Effector memory CD8-positive, alpha-beta T cell (primary cell): ENCODE data around the gene ITFG2.

Source experiments
- ATAC-seq: fragments of 150-1000 bp; cut with Tn5 transposase; replicated peaks from 2 replicates; pipeline ENCODE4 v1.10.0; 2021; ENCODE audit warnings: mild to moderate bottlenecking, moderate library complexity
- DNase-seq, 3 experiments: peaks; one replicate each; pipeline ENCODE4 v3.0.0; 2021
- H3K27ac Mint-ChIP-seq, 2 donors: one replicate each; pipeline ENCODE4 v1.8.0; 2022; ENCODE audit warnings: mild to moderate bottlenecking in 2 of 2, mixed read lengths in 2 of 2, moderate library complexity in 2 of 2
- H3K27me3 Mint-ChIP-seq, 2 donors: one replicate each; pipeline ENCODE4 v1.8.0; 2022; ENCODE audit warnings: mixed read lengths in 2 of 2
- H3K36me3 Mint-ChIP-seq: one replicate; pipeline ENCODE4 v1.8.0; 2022; ENCODE audit warnings: mild to moderate bottlenecking, moderate library complexity, mixed read lengths; ENCODE audit not compliant: insufficient read depth
- H3K4me1 Mint-ChIP-seq, 2 donors: one replicate each; pipeline ENCODE4 v1.8.0; 2022; ENCODE audit warnings: low read depth in 2 of 2, mixed read lengths in 2 of 2
- H3K4me3 Mint-ChIP-seq, 2 donors: one replicate each; pipeline ENCODE4 v1.8.0; 2022; ENCODE audit warnings: mild to moderate bottlenecking in 2 of 2, mixed read lengths in 2 of 2, moderate library complexity in 2 of 2
- H3K9me3 Mint-ChIP-seq, 2 donors: one replicate each; pipeline ENCODE4 v1.8.0; 2022; ENCODE audit warnings: mixed read lengths in 2 of 2

The ITFG2 gene

DNA sequence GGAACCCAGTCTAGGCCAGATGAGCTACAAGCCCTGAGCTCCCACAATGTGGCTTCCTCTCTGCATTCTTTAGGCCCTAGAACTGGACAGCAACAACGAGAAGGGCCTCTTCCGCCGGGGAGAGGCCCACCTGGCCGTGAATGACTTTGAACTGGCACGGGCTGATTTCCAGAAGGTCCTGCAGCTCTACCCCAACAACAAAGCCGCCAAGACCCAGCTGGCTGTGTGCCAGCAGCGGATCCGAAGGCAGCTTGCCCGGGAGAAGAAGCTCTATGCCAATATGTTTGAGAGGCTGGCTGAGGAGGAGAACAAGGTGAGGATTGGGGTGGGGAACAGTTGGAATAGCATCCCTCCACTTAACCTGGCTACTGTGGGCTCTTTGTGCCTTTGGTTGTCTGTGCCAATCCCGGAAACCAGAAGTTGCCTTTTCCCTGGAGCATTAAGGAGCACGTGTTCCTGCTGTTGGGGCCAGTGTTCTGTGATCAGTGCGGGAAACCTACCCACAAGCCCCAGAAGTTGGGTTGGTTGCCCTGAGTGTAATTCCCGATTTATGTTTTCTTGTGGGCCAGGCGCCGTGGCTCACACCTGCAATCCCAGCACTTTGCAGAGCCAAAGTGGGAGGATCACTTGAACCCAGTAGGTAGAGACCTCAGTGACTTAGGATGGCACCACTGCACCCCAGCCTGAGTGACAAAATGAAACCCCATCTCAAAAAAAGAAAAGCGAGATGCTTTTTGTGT lies 11.3 kb upstream of the ITFG2 start:
- no peaks in the 10 kb centered on the region for H3K27me3 Mint-ChIP-seq
- no peaks in the 10 kb centered on the region for H3K9me3 Mint-ChIP-seq
- ATAC-seq (no peak), DNase-seq (no peak)
- H3K4me3 Mint-ChIP-seq: no peak overlapping the region
- H3K27ac Mint-ChIP-seq: peak overlapping the region in 1 of 2 donors; percentile 41
- peaks cover 62% of the 10 kb centered on the region for H3K36me3 Mint-ChIP-seq
- peaks cover 10 to 13% of the 10 kb centered on the region in 2 donors for H3K4me1 Mint-ChIP-seq

GRCh38 chr12:2803635-2804392 lies 8.7 kb upstream of the ITFG2 start:
- H3K27me3 Mint-ChIP-seq: no peaks in the 10 kb centered on the region
- DNase-seq: no peak
- H3K27ac Mint-ChIP-seq: peak overlapping the region; percentile 29 to 32
- H3K9me3 Mint-ChIP-seq: no peaks in the 10 kb centered on the region
- peaks cover 49% of the 10 kb centered on the region for H3K36me3 Mint-ChIP-seq
- no peak for ATAC-seq
- H3K4me1 Mint-ChIP-seq: no peaks in the 10 kb centered on the region
- no peak overlapping the region for H3K4me3 Mint-ChIP-seq

DNA sequence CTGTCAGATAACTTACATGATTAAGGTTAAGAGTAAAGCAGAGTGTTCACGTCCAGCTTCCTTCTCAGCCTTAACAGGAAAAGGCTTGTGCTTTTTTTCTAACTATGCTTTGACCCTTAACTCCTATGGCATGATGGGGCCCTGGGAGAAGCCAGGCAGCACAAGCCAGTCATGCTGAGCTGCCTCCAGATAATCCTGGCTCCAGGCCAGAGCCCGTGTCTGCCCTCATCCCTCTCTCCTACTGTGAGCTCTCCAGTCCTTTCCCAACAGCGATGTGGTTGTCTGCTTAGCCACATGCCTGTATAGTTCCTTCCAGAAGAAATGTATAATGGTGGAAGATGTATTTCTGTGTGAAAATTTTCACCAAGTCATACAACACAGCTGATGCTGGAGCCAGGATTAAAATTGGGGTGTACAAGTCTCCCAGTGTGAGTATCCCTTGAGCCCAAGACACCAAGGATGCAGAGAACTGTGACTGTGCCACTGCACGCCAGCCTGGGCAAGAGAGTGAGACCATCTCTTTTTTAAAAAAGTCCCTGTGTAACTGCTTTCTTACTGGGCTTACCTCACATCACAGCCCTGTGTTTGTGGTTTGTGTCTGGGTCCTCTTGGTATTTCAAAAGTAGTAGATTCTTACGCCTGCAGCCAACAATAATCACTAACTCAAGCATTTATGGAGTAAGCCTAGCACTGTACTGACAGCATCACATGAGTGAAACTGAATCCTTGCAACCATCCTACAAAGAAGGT lies 7.9 kb upstream of the ITFG2 start:
- no peaks in the 10 kb centered on the region for H3K4me1 Mint-ChIP-seq
- H3K36me3 Mint-ChIP-seq: peaks cover 44% of the 10 kb centered on the region
- peak overlapping the region in 1 of 2 donors; percentile 29 for H3K27ac Mint-ChIP-seq
- H3K27me3 Mint-ChIP-seq: no peaks in the 10 kb centered on the region
- no peaks in the 10 kb centered on the region for H3K9me3 Mint-ChIP-seq
- no peak for DNase-seq
- no peak for ATAC-seq
- no peak overlapping the region for H3K4me3 Mint-ChIP-seq

DNA sequence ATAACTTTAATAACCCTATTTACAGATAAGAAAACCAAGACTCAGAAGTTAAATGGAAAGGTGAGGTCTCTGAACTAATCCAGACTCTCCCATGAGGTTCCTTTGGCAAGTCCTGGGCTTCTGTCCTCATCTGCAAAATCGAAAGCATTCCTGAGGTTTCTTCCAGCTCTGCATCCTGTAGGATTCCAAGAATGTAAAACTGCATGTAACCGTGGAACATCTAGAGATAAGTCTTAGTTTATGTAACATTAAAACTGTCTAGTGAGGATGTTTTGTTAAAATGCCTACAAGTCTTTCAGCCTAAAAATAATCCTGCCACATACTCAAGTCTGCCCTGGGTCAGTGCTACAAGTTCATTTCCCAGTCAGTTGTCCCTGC lies 7.3 kb upstream of the ITFG2 start:
- H3K27ac Mint-ChIP-seq: peak overlapping the region in 1 of 2 donors; percentile 29
- DNase-seq (no peak), ATAC-seq (no peak)
- no peaks in the 10 kb centered on the region for H3K9me3 Mint-ChIP-seq
- H3K4me1 Mint-ChIP-seq: no peaks in the 10 kb centered on the region
- no peak overlapping the region for H3K4me3 Mint-ChIP-seq
- no peaks in the 10 kb centered on the region for H3K27me3 Mint-ChIP-seq
- H3K36me3 Mint-ChIP-seq: peaks cover 39% of the 10 kb centered on the region

DNA sequence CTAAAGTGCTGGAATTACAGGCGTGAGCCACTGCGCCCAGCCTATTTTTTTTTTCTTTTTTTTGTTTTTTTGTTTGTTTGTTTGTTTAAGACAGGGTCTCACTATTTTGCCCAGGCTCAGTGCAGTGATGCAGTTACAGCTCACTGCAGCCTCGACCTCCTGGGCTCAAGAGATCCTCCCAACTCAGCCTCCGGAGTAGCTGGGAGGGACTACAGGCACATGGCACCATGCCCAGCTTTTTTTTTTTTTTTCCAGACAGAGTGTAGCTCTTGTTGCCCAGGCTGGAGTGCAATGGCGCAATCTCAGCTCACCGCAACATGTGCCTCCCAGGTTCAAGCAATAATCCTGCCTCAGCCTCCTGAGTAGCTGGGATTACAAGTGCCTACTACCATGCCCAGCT lies 5.8 kb upstream of the ITFG2 start:
- peaks cover 31% of the 10 kb centered on the region for H3K36me3 Mint-ChIP-seq
- no peaks in the 10 kb centered on the region for H3K9me3 Mint-ChIP-seq

DNA sequence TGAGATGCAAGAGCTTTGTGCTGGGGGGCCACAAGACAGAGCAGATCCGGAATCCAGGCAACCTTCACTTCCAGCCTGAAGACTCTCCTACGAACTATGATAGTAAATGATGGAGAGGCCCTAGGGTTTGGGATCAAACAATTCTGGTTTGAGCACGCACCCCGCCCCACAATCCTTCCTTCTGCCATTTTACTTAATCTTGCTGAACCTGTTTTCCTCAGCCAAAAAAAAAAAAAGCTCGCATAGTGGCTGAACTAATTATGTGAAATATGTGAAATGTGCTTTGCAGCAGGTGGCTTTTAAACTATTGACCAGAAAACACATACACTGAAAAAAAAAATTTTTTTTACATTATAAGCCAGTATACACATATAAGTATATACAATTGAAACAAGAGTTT lies 667 bp upstream of the ITFG2 start:
- H3K36me3 Mint-ChIP-seq: peaks cover 31% of the 10 kb centered on the region
- no peaks in the 10 kb centered on the region for H3K27me3 Mint-ChIP-seq
- peak overlapping the region; percentile 91 to 94 for H3K4me3 Mint-ChIP-seq
- H3K4me1 Mint-ChIP-seq: peaks cover 11 to 14% of the 10 kb centered on the region in 2 donors
- DNase-seq (no peak), ATAC-seq (no peak)
- H3K27ac Mint-ChIP-seq: peak overlapping the region; percentile 93 to 97
- H3K9me3 Mint-ChIP-seq: no peaks in the 10 kb centered on the region

More for the DNA sequence above, 5.8 kb upstream of the ITFG2 start:
- no peak overlapping the region for H3K4me3 Mint-ChIP-seq
- no peak for DNase-seq
- no peaks in the 10 kb centered on the region for H3K27me3 Mint-ChIP-seq
- ATAC-seq: no peak
- H3K27ac Mint-ChIP-seq: no peak overlapping the region
- H3K4me1 Mint-ChIP-seq: no peaks in the 10 kb centered on the region

DNA sequence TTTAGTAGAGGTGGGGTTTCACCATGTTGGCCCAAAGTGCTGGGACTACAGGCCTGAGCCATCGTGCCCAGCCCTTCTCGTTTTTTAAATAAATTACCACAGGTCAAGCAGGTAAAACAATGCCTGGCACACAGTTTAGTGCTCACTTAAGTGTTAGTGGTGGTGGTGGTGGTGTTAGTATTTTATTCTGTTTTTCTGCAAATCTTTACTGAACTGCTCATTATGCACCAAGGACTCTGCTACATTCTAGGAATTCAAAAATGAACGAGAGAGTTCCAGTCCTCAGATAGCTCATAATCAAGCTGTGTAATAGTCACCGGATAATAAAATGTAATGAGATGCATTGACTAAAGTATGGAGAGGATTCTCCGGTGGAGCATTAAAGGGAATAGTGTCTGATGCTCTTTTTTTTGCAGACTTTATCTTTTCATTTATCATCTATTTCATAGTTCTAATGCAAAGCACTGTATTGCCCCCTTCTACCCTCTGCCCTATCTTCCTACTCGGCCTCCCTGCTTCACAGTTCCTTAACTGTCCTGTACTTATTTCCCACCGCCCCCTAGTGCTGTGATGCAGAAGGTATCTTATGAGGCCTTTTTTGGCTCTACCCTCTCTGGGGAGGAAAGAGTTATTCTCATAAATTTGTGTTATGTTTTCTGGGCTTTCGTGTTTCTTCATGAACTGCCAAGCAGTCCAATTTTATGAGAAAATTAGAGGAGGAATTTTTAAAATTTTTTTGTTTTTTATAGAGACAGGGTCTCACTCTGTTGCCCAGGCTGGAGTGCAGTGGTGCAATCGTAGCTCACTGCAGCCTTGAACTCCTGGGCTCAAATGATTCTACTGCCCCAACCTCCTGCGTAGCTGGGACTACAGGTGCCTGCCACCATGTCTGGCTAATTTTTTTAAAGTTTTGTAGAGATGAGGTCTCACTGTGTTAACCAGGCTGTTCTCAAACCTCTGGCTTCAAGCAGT lies 1.0 kb downstream of the ITFG2 start:
- H3K9me3 Mint-ChIP-seq: no peaks in the 10 kb centered on the region
- H3K27me3 Mint-ChIP-seq: no peaks in the 10 kb centered on the region
- peaks cover 38% of the 10 kb centered on the region for H3K36me3 Mint-ChIP-seq
- ATAC-seq (no peak), DNase-seq (peak in 2 of 3 experiments; percentile 29)
- peaks cover 11 to 19% of the 10 kb centered on the region in 2 donors for H3K4me1 Mint-ChIP-seq
- H3K4me3 Mint-ChIP-seq: peak overlapping the region; percentile 91 to 94
- peak overlapping the region; percentile 93 to 97 for H3K27ac Mint-ChIP-seq

DNA sequence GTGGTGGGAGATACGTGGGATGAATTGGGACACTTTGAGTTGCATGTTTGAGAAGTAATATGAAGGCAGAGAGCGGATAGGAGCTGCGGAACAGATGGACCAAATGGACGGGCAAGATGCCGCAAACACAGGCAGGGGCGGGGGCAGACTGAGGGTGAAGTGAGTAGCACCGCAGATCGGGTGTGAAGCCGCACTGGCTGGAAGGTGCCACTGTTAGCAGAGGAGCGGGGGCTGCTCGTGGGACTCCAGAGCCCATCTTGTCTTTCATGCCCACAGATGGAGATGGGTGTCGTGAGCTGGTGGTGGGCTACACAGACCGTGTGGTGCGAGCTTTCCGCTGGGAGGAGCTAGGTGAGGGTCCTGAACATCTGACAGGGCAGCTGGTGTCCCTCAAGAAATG lies 7.3 kb downstream of the ITFG2 start:
- DNase-seq: no peak
- Mint-ChIP-seq H3K4me1 (peaks cover 6 to 10% of the 10 kb centered on the region in 2 donors), H3K9me3 (no peaks in the 10 kb centered on the region), H3K4me3 (no peak overlapping the region), H3K27me3 (no peaks in the 10 kb centered on the region), H3K36me3 (peaks cover 60% of the 10 kb centered on the region), H3K27ac (no peak overlapping the region)
- ATAC-seq: no peak

DNA sequence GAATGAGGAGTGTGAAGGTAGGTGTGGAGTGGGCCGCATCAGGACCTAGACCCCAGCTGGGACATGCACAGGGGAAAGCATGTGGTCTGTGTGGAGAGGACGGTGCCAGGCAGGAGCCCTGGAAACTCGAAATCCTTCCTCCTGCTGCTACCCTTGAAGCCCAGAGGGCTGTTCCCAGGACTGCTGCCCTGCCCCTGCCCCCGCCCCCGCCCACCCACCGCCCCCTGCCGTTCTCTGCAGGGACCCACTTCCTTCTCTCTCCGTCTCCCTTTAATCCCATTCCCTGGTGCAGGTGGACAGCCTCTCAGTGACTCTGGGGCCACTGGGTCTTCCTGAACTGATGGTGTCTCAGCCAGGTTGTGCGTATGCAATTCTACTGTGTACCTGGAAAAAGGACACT lies 8.0 kb downstream of the ITFG2 start:
- Mint-ChIP-seq H3K4me3 (no peak overlapping the region), H3K27me3 (no peaks in the 10 kb centered on the region), H3K27ac (peak overlapping the region in 1 of 2 donors; percentile 71), H3K4me1 (peaks cover 4 to 6% of the 10 kb centered on the region in 2 donors), H3K9me3 (no peaks in the 10 kb centered on the region), H3K36me3 (peaks cover 63% of the 10 kb centered on the region)
- DNase-seq: no peak
- no peak for ATAC-seq

- Mint-ChIP-seq H3K4me3 (no peak overlapping the region), H3K27ac (peak overlapping the region in 1 of 2 donors; percentile 32), H3K9me3 (no peaks in the 10 kb centered on the region), H3K36me3 (peaks cover 64% of the 10 kb centered on the region), H3K4me1 (peaks cover 2 to 4% of the 10 kb centered on the region in 2 donors), H3K27me3 (no peaks in the 10 kb centered on the region)
- no peak for DNase-seq
- ATAC-seq: no peak
Observed at GRCh38 chr12:2823483-2823882, 11.0 kb downstream of the ITFG2 start.

DNA sequence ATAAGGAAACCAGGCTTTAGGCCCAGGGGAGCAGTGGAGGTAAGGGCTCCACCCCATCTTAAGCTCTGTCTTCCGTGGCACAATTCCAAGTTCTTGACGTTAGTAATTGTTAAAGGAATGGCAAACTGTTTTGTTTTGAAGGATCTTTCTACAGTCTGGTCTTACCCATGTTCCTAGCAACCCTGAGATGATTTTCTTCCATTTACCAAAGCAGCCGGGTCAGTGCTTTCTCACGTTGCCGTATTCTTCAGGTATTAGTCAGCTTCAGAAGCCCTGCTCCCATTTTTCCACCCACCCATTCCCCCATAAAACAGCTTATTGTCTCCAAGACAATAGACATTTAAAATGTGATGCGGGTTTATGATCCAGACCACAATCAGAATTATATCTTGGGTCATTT lies 12.1 kb downstream of the ITFG2 start:
- Mint-ChIP-seq H3K36me3 (peaks cover 59% of the 10 kb centered on the region), H3K4me1 (peaks cover 2 to 3% of the 10 kb centered on the region in 2 donors), H3K4me3 (no peak overlapping the region), H3K27me3 (no peaks in the 10 kb centered on the region), H3K9me3 (no peaks in the 10 kb centered on the region), H3K27ac (peak overlapping the region in 1 of 2 donors; percentile 32)
- DNase-seq: no peak
- no peak for ATAC-seq

- Mint-ChIP-seq H3K27me3 (no peaks in the 10 kb centered on the region), H3K9me3 (no peaks in the 10 kb centered on the region), H3K27ac (peak overlapping the region in 1 of 2 donors; percentile 32), H3K4me1 (peaks cover 0 to 2% of the 10 kb centered on the region in 2 donors), H3K36me3 (peaks cover 60% of the 10 kb centered on the region), H3K4me3 (no peak overlapping the region)
- ATAC-seq (no peak), DNase-seq (no peak)
Observed at GRCh38 chr12:2825132-2825531, 12.7 kb downstream of the ITFG2 start.
